NOMO-1 (cell line): ENCODE measurements around the gene BCL11A.

ENCODE experiments used
- DNase-seq, 2 experiments: peaks; one replicate each; lab custom pipeline; 2025; ENCODE audit not compliant: unreplicated experiment in 2 of 2; lab: John Stamatoyannopoulos, UW

Gene BCL11A

DNA sequence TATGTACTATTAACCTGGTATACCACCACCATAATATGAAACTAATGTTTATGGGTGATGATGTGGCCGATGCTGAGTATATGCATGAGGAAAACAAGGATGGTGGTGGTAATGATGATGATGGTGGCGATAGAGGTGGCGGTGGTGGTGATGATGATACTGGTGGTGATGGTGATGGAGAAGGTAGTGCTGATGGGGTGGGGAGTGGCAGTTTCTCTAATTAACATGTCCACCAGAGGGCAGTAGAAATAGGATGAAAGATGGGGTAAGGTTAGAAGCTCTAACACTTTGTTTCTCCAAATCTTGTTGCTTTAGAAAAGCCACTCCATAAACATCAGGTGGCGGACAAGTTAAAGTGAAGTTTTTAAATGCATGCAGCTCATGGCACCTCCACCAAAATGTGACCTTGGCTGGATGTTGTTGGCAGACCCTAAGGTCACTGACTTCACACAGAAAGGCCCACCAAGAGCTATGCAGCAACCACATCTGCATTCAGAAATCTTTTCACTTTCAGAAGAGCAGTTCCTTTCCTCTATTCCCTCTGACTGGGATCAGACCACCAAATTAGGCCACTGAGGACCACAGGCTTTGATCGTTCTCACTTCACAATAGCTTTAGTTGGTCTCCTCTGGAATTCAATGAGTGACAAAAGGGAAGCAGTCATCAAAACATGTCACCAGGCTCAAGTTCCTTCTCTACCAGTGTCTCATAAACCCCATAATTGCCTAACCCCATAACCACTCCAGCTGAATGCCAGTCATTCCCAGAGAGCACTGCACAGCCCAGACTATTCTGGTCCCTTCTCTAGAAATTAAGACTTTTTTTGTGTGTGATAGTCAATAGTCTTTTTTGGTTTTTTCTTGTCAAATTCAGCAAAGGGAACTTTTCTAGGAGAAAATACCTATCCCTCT lies 7.5 kb upstream of the BCL11A start:
- DNase-seq = peak; percentile 48 to 61

DNA sequence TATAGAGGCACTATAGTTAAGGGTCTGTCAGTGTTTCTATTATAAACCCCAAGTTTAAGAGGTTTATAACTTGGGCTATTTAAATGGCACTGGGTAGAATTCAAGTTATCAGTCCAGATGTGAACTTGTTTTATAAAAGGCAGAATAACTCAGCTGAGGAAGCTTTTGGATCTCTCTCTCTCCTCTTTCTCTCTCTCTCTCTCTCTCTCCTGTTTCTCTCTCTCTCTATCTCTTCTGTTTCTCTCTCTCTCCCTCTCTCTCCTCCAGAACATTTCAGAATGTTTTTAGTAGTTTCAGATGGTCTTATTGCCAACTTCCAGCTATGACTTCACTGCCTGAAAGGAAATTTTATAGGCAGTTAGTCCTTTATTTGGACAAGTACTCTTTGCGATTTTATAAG lies 6.4 kb upstream of the BCL11A start:
- DNase-seq = no peak

- peak; percentile 58 to 65 for DNase-seq
Observed at GRCh38 chr2:60558536-60558935, 5.1 kb upstream of the BCL11A start.

DNA sequence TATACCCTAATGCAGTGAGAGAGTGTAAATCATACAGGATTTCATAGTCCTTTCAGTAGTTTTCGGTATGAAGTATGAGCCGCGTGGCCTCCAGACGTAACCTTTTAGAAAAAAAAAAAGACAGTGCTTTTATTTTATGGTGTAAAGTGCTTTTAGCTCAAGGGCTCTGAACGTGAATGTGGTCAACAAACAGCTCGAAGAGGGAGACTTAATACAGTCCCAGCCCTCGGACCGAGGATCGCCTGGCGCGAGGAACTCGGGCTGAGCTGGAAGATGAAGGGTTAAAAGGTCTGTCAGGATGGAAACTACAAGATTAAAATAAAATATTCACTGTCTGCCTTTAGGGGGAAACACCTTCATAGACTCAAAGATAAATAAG lies 4.0 kb upstream of the BCL11A start:
- peak in 1 of 2 experiments; percentile 40 for DNase-seq

- peak; percentile 29 to 40 for DNase-seq
Observed at GRCh38 chr2:60556576-60557485, 3.4 kb upstream of the BCL11A start.

GRCh38 chr2:60556175-60556574 lies 2.7 kb upstream of the BCL11A start:
- peak in 1 of 2 experiments; percentile 14 for DNase-seq

GRCh38 chr2:60555783-60556139 lies 2.3 kb upstream of the BCL11A start:
- peak in 1 of 2 experiments; percentile 82 for DNase-seq

DNA sequence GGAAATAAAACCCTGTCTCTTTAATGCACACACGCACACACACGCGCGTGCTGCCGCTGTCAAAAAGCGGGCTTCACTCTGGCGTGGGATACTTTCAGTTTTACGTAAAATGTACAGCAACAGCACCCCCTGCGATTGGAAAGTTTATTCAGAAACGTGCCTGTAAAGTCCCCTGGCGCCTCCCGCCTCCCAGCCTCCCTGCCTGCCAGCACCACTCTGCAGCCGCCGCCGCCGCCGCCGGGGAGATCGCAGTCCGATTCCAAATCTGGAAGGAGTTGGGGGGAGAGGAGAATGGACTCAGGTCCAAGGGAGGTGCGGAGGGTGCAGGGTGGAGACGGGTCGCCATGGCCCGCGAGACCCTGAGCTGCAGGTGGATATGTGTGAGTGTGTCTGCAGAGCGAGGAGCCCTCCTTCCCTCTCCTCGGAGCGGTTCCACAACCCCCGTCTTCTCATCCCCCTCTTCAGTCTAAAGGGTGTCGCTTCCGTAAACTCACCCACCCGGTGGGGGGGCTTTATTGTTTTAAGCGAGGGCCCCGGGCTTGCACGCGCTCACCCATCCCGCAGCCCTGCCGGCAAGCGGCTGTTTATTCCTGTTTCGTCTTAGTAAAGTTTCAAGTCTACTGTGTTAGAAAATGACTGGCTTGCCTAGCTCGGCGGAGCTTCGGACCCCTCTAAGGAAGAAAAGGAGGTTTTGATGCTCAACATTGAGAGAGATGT lies 1.8 kb upstream of the BCL11A start:
- DNase-seq = peak; percentile 82 to 86

DNA sequence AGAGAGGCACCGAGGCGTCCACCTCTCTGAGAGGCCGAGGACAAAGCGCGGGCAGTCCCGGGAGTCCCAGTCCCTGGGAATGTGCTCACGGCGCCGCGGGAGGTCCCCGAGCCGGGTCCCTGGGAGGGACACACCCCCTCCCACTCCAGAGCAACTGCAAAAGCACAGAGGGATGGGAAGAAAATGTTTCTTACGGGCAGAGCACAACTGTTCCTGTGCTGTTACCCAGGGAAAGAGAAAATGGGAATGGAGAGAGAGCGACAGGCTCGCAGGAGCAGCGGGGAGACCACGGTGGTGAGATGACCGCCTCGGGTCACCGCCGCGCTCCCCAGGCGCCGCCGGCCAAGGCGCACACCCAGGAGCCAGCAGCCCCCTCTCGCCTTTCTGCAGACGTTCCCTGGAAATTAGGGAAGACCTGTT lies 1.2 kb upstream of the BCL11A start:
- DNase-seq = no peak

DNA sequence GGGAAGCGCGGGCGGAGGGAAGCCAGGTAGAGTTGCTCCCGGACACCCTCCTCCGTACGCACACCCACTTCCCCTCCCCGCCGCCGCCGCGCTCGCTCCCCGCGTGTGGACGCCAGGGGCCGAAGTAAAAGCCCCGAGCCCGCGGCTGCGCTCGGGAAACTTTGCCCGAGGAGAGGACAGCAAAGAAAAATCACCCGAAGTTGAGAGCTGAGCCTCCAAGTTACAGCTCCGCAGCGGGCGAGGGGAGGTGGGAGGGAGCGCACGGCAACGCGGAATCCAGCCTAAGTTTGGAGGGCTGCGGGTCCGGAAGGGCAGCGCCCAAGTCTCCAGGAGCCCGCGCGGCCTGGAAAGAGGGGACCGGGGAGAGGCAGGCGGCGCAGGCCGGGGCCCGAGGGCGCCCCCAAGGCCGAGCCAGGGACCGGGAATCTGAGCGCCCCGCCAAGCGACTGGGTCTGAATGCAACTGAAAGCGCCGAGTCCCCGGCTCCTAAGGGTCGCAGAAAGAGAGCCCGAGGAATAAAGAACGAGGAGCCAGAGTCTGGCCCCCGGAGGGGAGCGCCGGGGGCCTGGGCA lies 706 bp upstream of the BCL11A start:
- peak; percentile 38 to 53 for DNase-seq

GRCh38 chr2:60552851-60553494 lies 481 bp downstream of the BCL11A start:
- DNase-seq = no peak

DNA sequence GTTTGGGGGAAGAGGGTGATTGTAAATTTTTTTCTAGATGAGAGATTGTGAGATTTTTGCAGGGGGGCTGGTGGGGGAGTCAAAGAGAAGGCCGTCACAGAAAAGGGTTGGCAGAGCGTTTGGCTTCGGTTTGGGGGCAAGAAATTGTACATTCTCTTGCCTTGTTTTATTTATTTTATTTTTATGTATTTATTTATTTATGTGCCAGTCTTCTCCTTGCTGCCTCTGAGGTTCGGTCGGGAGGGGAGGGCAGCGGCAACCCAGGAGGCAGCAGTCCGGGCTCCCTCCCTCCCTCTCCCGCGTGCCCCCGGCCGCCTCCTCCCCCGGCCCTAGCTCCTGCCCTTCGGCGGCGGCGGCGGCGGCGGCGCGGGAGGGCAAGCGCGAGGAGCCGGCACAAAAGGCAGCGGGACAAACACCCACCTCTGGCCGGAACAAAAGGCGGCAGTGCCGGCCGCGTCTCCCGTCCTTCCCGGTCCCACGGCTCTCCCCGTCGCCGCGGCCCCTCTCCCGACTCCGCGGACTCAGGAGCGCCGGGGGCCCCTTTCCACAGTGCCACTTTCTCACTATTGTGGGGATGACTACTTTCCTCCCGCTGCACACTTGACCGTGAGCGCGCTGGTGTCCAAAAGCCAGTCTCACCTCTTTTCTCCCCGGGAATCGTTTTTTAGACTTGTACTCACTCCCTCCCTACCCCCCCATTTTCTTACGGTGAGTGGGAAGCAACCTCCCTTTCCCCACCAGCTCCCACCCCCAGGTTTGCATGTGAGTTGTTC lies 1.2 kb downstream of the BCL11A start:
- DNase-seq = no peak

- DNase-seq = peak; percentile 22 to 35
Observed at GRCh38 chr2:60551240-60552077, 2.0 kb downstream of the BCL11A start.

GRCh38 chr2:60550984-60551239 lies 2.5 kb downstream of the BCL11A start:
- no peak for DNase-seq

GRCh38 chr2:60550178-60550983 lies 3.1 kb downstream of the BCL11A start:
- peak; percentile 86 to 91 for DNase-seq

DNA sequence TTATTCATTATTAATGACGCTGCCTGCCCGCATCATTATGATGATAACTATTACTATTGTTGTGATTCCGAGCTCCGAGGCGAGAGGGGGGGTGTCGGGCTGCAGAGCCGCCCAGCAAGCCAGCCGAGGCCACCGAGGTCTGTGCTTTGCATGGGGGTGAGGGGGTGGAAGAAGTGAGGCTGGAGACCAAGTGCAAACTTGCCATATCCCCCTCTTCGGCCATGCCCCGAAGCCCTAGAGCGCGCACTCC lies 3.6 kb downstream of the BCL11A start:
- no peak for DNase-seq

GRCh38 chr2:60549238-60549927 lies 4.1 kb downstream of the BCL11A start:
- DNase-seq = peak; percentile 43 to 49

DNA sequence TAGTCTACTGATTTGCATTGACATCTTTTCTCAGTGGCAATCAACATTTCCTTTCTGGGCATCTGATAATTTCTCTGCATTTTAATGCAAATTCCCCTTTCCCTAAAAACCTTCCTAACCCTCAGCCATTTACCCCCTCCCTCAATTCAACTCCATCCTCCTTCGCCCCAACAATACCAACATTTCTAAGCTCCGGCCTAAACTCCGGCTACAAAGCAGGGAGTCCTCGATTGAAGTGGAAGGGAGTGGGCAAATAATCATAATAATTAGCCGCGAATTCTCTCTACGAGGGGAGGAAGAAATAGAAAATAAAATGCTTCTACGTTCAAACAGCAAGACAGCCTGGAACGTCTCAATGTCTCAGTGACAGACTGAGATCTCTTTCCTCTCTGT lies 4.6 kb downstream of the BCL11A start:
- DNase-seq = no peak
